22Rv1 (cell line): ENCODE data around the gene TK1.

Experiments
- ZFX ChIP-seq: fragments of 450-650 bp; IDR thresholded peaks from 2 replicates; pipeline ENCODE4 v1.6.1; 2017; ENCODE audit warnings: antibody characterized with exemption, borderline replicate concordance
- TF ChIP-seq, protein P1 (sequence below): fragments of 450-650 bp; IDR thresholded peaks from 2 replicates; pipeline ENCODE4 v1.5.1; 2017; ENCODE audit warnings: mild to moderate bottlenecking

GRCh38 chr17:78214016-78214705, 27.3 kb upstream of the TK1 start, which contains the start of gene BIRC5:
- TF ChIP-seq, protein P1, sequence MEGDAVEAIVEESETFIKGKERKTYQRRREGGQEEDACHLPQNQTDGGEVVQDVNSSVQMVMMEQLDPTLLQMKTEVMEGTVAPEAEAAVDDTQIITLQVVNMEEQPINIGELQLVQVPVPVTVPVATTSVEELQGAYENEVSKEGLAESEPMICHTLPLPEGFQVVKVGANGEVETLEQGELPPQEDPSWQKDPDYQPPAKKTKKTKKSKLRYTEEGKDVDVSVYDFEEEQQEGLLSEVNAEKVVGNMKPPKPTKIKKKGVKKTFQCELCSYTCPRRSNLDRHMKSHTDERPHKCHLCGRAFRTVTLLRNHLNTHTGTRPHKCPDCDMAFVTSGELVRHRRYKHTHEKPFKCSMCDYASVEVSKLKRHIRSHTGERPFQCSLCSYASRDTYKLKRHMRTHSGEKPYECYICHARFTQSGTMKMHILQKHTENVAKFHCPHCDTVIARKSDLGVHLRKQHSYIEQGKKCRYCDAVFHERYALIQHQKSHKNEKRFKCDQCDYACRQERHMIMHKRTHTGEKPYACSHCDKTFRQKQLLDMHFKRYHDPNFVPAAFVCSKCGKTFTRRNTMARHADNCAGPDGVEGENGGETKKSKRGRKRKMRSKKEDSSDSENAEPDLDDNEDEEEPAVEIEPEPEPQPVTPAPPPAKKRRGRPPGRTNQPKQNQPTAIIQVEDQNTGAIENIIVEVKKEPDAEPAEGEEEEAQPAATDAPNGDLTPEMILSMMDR: no peak
- no peak for TF ChIP-seq ZFX
